Measurements from ENCODE around the gene SMTNL1. TPM values are rescaled to one million over a fixed set of nuclear protein-coding genes. Genes with fewer than 3 reads are reported as not detected.

Gene SMTNL1
- polyA plus RNA-seq, 2 of the 4 experiments (the other 2 are of a cell fraction) = not detected

GRCh38 chr11:57523419-57523818 lies 14.0 kb upstream of the SMTNL1 start (continued):
- no peak for TF ChIP-seq HMGXB4 (CRISPR knock-in tag; IDR thresholded peaks at IDR 0.05; ENCODE audit: borderline replicate concordance)
- TF ChIP-seq RARB (CRISPR knock-in tag; IDR thresholded peaks at IDR 0.05) = no peak
- TF ChIP-seq, protein P1, sequence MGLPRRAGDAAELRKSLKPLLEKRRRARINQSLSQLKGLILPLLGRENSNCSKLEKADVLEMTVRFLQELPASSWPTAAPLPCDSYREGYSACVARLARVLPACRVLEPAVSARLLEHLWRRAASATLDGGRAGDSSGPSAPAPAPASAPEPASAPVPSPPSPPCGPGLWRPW (IDR thresholded peaks at IDR 0.05) = no peak

DNA sequence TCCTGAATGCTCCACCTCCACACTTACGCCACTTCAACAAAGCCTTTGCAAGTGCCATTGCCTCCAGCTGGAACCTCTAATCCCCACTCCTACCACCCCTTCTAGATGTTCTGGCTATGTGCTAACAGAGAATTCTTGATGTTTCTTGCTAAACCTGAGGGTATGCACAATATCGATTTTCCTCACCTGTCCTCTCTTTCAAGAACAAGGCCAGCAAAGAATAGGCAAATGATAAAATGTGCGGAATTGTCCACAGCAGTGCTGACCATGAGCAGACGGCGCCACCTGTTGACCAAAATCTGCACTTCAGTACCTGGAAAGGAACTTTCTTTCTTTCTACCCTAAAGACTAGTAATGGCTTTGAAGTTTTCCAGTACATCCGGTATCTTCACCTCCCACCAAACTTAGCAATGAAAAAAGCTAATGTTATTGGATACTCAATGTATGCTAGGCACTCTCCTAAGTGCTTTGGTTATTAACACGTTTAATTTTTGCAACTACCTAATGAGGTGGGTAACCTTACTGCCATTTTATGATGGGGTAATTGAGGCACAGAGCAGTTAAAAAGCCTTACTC lies 10.3 kb upstream of the SMTNL1 start:
- no peak overlapping the region for H3K27ac ChIP-seq
- H3K4me1 ChIP-seq = peaks cover 12% of the 10 kb centered on the region
- POLR2A ChIA-PET = interaction anchor here (1.3 to 1.5 kb wide), 2 partner anchors 34 to 171 kb away, joined by 3 to 5 read pairs; no protein-coding TSS in a partner anchor
- FAIRE-seq (no peak), DNase-seq (ENCODE audit: low read depth in 1 of 2, low spot score in 1 of 2) (peak; percentile 46 to 64), ATAC-seq (peak in 1 of 2 experiments; percentile 36; a peak in 3 of 6 replicates)
- CTCF ChIA-PET = interaction anchor here (0.7 to 11.3 kb wide), 55 partner anchors 9 to 994 kb away, joined by 3 to 299 read pairs (median 5); partner anchors contain the start of genes P2RX3, RTN4RL2, SLC43A1 and SMTNL1
- H3K9me3 ChIP-seq = no peaks in the 10 kb centered on the region
- no peak overlapping the region for H3K4me2 ChIP-seq
- TF ChIP-seq MAZ (IDR thresholded peaks at IDR 0.05; ENCODE audit: borderline replicate concordance, low read depth, low read length) (no peak), KDM5A (IDR thresholded peaks at IDR 0.05) (peak; percentile 50; the same call in 1 of the 2 replicates), RAD21 (conservative IDR thresholded peaks at IDR 0.05 in 1 of 2, IDR thresholded peaks at IDR 0.05 in 1 of 2) (peak; percentile 90 to 92), CTCF (IDR thresholded peaks at IDR 0.05) (peak; percentile 96), SMC3 (IDR thresholded peaks at IDR 0.05) (peak; percentile 81), ZSCAN20 (CRISPR knock-in tag; IDR thresholded peaks at IDR 0.05) (no peak)
- TF ChIP-seq, protein P2, sequence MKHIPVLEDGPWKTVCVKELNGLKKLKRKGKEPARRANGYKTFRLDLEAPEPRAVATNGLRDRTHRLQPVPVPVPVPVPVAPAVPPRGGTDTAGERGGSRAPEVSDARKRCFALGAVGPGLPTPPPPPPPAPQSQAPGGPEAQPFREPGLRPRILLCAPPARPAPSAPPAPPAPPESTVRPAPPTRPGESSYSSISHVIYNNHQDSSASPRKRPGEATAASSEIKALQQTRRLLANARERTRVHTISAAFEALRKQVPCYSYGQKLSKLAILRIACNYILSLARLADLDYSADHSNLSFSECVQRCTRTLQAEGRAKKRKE (CRISPR knock-in tag; IDR thresholded peaks at IDR 0.05; ENCODE audit: low read depth) = no peak
- H3K4me3 ChIP-seq = no peak overlapping the region
- 22% methylated on average over 7 of the region's 7 CpGs for WGBS (ENCODE audit: missing lambda C conversion rate)

GRCh38 chr11:57529012-57529411 lies 8.4 kb upstream of the SMTNL1 start:
- peak overlapping the region; percentile 99 for H3K4me2 ChIP-seq
- CTCF ChIA-PET = interaction anchor here (0.6 to 11.3 kb wide), 11 partner anchors 13 to 181 kb away, joined by 3 to 299 read pairs (median 32); partner anchors contain the start of genes RTN4RL2 and SLC43A1
- TF ChIP-seq KDM1A (IDR thresholded peaks at IDR 0.05; ENCODE audit: low read depth) = 0 out of 2 replicates have a peak, but pooled peaks have one; percentile 59
- TF ChIP-seq, protein P2 (CRISPR knock-in tag; IDR thresholded peaks at IDR 0.05; ENCODE audit: low read depth) = no peak
- no peak for DNase-seq (ENCODE audit: low read depth in 1 of 2, low spot score in 1 of 2)
- no peak for ATAC-seq
- POLR2A ChIA-PET = no interaction called here
- no peak overlapping the region for H3K27ac ChIP-seq
- no peak for FAIRE-seq
- no peak overlapping the region for H3K4me3 ChIP-seq
- H3K4me1 ChIP-seq = peaks cover 12% of the 10 kb centered on the region
- H3K9me3 ChIP-seq = no peaks in the 10 kb centered on the region

- peaks cover 12% of the 10 kb centered on the region for H3K4me1 ChIP-seq
- no peak for DNase-seq (ENCODE audit: low read depth in 1 of 2, low spot score in 1 of 2)
- CTCF ChIA-PET = interaction anchor here (1.1 to 11.3 kb wide), 6 partner anchors 14 to 192 kb away, joined by 3 to 299 read pairs (median 122); partner anchors contain the start of genes RTN4RL2 and SLC43A1
- ATAC-seq = peak; percentile 55 to 59
- H3K4me3 ChIP-seq = peak overlapping the region; percentile 68
- POLR2A ChIA-PET = interaction anchor here (0.7 kb wide), 1 partner anchor 117 kb away, joined by 3 read pairs; no protein-coding TSS in a partner anchor
- WGBS (ENCODE audit: missing lambda C conversion rate) = 2% methylated on average over 7 of the region's 17 CpGs
- no peaks in the 10 kb centered on the region for H3K9me3 ChIP-seq
- H3K4me2 ChIP-seq = peak overlapping the region; percentile 99
- no peak for FAIRE-seq
- H3K27ac ChIP-seq = peak overlapping the region; percentile 75 to 89
- TF ChIP-seq CTCF (IDR thresholded peaks at IDR 0.05) = no peak
- no peak for TF ChIP-seq NR3C1 (IDR thresholded peaks at IDR 0.05)
- TF ChIP-seq HDAC2 (IDR thresholded peaks at IDR 0.05) = peak; percentile 81; the same call in 1 of the 2 replicates
- TF ChIP-seq ESRRA (IDR thresholded peaks at IDR 0.05; ENCODE audit: borderline replicate concordance, low read length) = peak; percentile 97
- TF ChIP-seq GATA3 (IDR thresholded peaks at IDR 0.05; ENCODE audit: borderline replicate concordance) = no peak
- TF ChIP-seq CBX2 (IDR thresholded peaks at IDR 0.05; ENCODE audit: borderline replicate concordance, low read depth) = no peak
- no peak for TF ChIP-seq HEYL (CRISPR knock-in tag; IDR thresholded peaks at IDR 0.05)
- TF ChIP-seq RFX5 (IDR thresholded peaks at IDR 0.05) = no peak
- TF ChIP-seq FOXS1 (CRISPR knock-in tag; IDR thresholded peaks at IDR 0.05) = no peak
- TF ChIP-seq TP53 (CRISPR knock-in tag; IDR thresholded peaks at IDR 0.05) = no peak
- peak; percentile 56; the same call in 1 of the 2 replicates for TF ChIP-seq KDM5A (IDR thresholded peaks at IDR 0.05)
- peak; percentile 98 for TF ChIP-seq KDM1A (IDR thresholded peaks at IDR 0.05; ENCODE audit: low read depth)
- TF ChIP-seq SREBF2 (IDR thresholded peaks at IDR 0.05) = no peak
- TF ChIP-seq JUNB (IDR thresholded peaks at IDR 0.05) = no peak
These were observed 7.2 kb upstream of the SMTNL1 start for GRCh38 chr11:57530215-57530595.
